Liver (tissue), 9 donors: Measurements from ENCODE around the gene FSIP1. TPM values are rescaled to one million over a fixed set of nuclear protein-coding genes. Genes with fewer than 3 reads are reported as not detected.

ENCODE experiments used
- DNase-seq: peaks from one replicate; pipeline ENCODE4 v3.0.0-alpha.2; 2017; ENCODE audit warnings: low spot score
- H3K27ac ChIP-seq, 2 donors: one replicate each; pipeline ENCODE4 v1.7.0; 2013; ENCODE audit warnings: inconsistent platforms in 2 of 2, low read length in 2 of 2, control low read depth in 1 of 2, low read depth in 1 of 2, mild to moderate bottlenecking in 1 of 2
- H3K27me3 ChIP-seq, 4 donors: one replicate each; pipeline versions ENCODE4 v1.6.1 to v1.7.0; 2013; ENCODE audit warnings: low read length in 3 of 4, inconsistent platforms in 1 of 4, mild to moderate bottlenecking in 1 of 4, moderate library complexity in 1 of 4; ENCODE audit not compliant: control insufficient read depth in 4 of 4, insufficient read depth in 4 of 4
- H3K36me3 ChIP-seq, 4 donors: one replicate each; pipeline versions ENCODE4 v1.6.1 to v1.7.0; 2013; ENCODE audit warnings: low read length in 3 of 4, mild to moderate bottlenecking in 3 of 4, low read depth in 1 of 4, moderate library complexity in 1 of 4; ENCODE audit not compliant: control insufficient read depth in 4 of 4, insufficient read depth in 3 of 4
- H3K4me1 ChIP-seq, 4 donors: one replicate each; pipeline versions ENCODE4 v1.6.1 to v1.7.0; 2013; ENCODE audit warnings: low read length in 3 of 4, mild to moderate bottlenecking in 3 of 4, moderate library complexity in 1 of 4; ENCODE audit not compliant: control insufficient read depth in 4 of 4, insufficient read depth in 4 of 4
- H3K4me3 ChIP-seq, 3 donors: one replicate each; pipeline versions ENCODE4 v1.6.1 to v1.7.0; 2013; ENCODE audit warnings: low read length in 3 of 3, control low read depth in 1 of 3, low read depth in 1 of 3, mild to moderate bottlenecking in 1 of 3
- H3K9ac ChIP-seq, 2 donors: one replicate each; pipeline ENCODE4 v1.7.0; 2013; ENCODE audit warnings: low read length in 2 of 2, mild to moderate bottlenecking in 2 of 2, moderate library complexity in 2 of 2, control low read depth in 1 of 2, low read depth in 1 of 2
- H3K9me3 ChIP-seq, 4 donors: one replicate each; pipeline versions ENCODE4 v1.6.1 to v1.7.0; 2013; ENCODE audit warnings: low read length in 3 of 4; ENCODE audit not compliant: control insufficient read depth in 4 of 4
- ATF3 ChIP-seq: IDR thresholded peaks from 2 replicates; pipeline ENCODE4 v1.6.1; 2016; ENCODE audit warnings: antibody characterized with exemption
- EGR1 ChIP-seq, 2 donors: IDR thresholded peaks; 2 replicates each; pipeline ENCODE4 v1.6.1; 2016 to 2018; ENCODE audit warnings: antibody characterized with exemption in 2 of 2, low read depth in 2 of 2
- FOXA2 ChIP-seq: IDR thresholded peaks from 2 replicates; pipeline ENCODE4 v1.6.1; 2016; ENCODE audit warnings: antibody characterized with exemption
- GABPA ChIP-seq, 2 donors: IDR thresholded peaks in 1 of 2; conservative IDR thresholded peaks in 1 of 2; 2 replicates each; pipeline ENCODE4 v1.6.1; 2016; ENCODE audit warnings: antibody characterized with exemption in 2 of 2, mild to moderate bottlenecking in 1 of 2, moderate library complexity in 1 of 2
- HNF4A ChIP-seq, 2 donors: conservative IDR thresholded peaks; 2 replicates each; pipeline ENCODE4 v1.6.1; 2016; ENCODE audit warnings: antibody characterized with exemption in 2 of 2, mild to moderate bottlenecking in 2 of 2
- HNF4G ChIP-seq: IDR thresholded peaks from 2 replicates; pipeline ENCODE4 v1.6.1; 2016; ENCODE audit warnings: antibody characterized with exemption
- JUND ChIP-seq, 2 donors: IDR thresholded peaks; 2 replicates each; pipeline ENCODE4 v1.6.1; 2016; ENCODE audit warnings: antibody characterized with exemption in 2 of 2
- MAX ChIP-seq: IDR thresholded peaks from 2 replicates; pipeline ENCODE4 v1.6.1; 2016; ENCODE audit warnings: antibody characterized with exemption
- RAD21 ChIP-seq, 2 donors: IDR thresholded peaks; 2 replicates each; pipeline ENCODE4 v1.6.1; 2016; ENCODE audit warnings: antibody characterized with exemption in 2 of 2, mild to moderate bottlenecking in 2 of 2
- REST ChIP-seq: IDR thresholded peaks from 2 replicates; pipeline ENCODE4 v1.6.1; 2016; ENCODE audit warnings: antibody characterized with exemption, mild to moderate bottlenecking
- RXRA ChIP-seq, 2 donors: IDR thresholded peaks; 2 replicates each; pipeline ENCODE4 v1.6.1; 2017 to 2018; ENCODE audit warnings: antibody characterized with exemption in 2 of 2, mild to moderate bottlenecking in 1 of 2
- SP1 ChIP-seq: IDR thresholded peaks from 2 replicates; pipeline ENCODE4 v1.6.1; 2018; ENCODE audit warnings: antibody characterized with exemption, mild to moderate bottlenecking
- TAF1 ChIP-seq: conservative IDR thresholded peaks from 2 replicates; pipeline ENCODE4 v1.6.1; 2016; ENCODE audit warnings: antibody characterized with exemption, mild to moderate bottlenecking
- YY1 ChIP-seq: IDR thresholded peaks from 2 replicates; pipeline ENCODE4 v1.6.1; 2016; ENCODE audit warnings: antibody characterized with exemption, mild to moderate bottlenecking
- ZBTB33 ChIP-seq: IDR thresholded peaks from 2 replicates; pipeline ENCODE4 v1.6.1; 2016; ENCODE audit warnings: antibody characterized with exemption
- WGBS: extraction: QIAGEN DNeasy Blood & Tissue Kit; methylation state at CpG from one replicate; pipeline ENCODE4 v1.1.7; 2013; 5-methylcytosine and 5-hydroxymethylcytosine counted together
- polyA plus RNA-seq, 2 donors: library from polyadenylated mRNA; stranded (reverse) in 1 of 2; unstranded in 1 of 2; fragments of 200-250 nt in 1 of 2; fragments of >200 nt in 1 of 2; fragmentation: Nextera tagmentation in 1 of 2; extraction: Ambion mirVana in 1 of 2; gene quantifications; one replicate each; pipeline versions ENCODE4 v1.2.1 to v1.2.3, GENCODE V29; 2013 to 2015
- total RNA-seq, 2 donors: library from RNA; depleted of rRNA; stranded (reverse); fragments of >200 nt; gene quantifications; one replicate each; pipeline ENCODE4 v1.2.3, GENCODE V29; 2014
- donor health status: healthy.
- donor health status: healthy.
- donor health status: healthy.
- donor health status: healthy.
- donor health status: healthy.

FSIP1 gene
- total and polyA plus RNA-seq, 4 donors, result 0.05 to 0.29 (median 0.13) TPM

- TF ChIP-seq ZBTB33 (no peak), HNF4G (no peak)
Observed at GRCh38 chr15:39778021-39778420, 4.6 kb downstream of the FSIP1 start (continued).

GRCh38 chr15:39777496-39777895, 5.1 kb downstream of the FSIP1 start:
- no peaks in the 10 kb centered on the region for H3K27me3 ChIP-seq
- H3K9ac ChIP-seq, result no peak overlapping the region
- WGBS, result 86% methylated on average over 4 of the region's 4 CpGs
- peaks cover 0 to 3% (median 0%) of the 10 kb centered on the region in 4 donors for H3K4me1 ChIP-seq
- H3K9me3 ChIP-seq, result no peaks in the 10 kb centered on the region
- DNase-seq, result no peak
- H3K27ac ChIP-seq, result no peak overlapping the region
- no peak for TF ChIP-seq MAX
- no peak for TF ChIP-seq RAD21 (IDR thresholded peaks at IDR 0.05)
- no peak for TF ChIP-seq ATF3
- TF ChIP-seq REST, result no peak
- TF ChIP-seq GABPA (IDR thresholded peaks at IDR 0.05 in 1 of 2, conservative IDR thresholded peaks at IDR 0.05 in 1 of 2), result no peak
- TF ChIP-seq SP1, result no peak
- TF ChIP-seq YY1, result no peak
- no peak for TF ChIP-seq HNF4A (conservative IDR thresholded peaks at IDR 0.05)
- TF ChIP-seq EGR1 (IDR thresholded peaks at IDR 0.05; ENCODE audit: low read depth in 2 of 2), result no peak
- no peak for TF ChIP-seq JUND (IDR thresholded peaks at IDR 0.05)
- no peak for TF ChIP-seq RXRA (IDR thresholded peaks at IDR 0.05)
- no peak for TF ChIP-seq FOXA2
- no peak for TF ChIP-seq TAF1
- no peaks in the 10 kb centered on the region for H3K36me3 ChIP-seq
- H3K4me3 ChIP-seq, result no peak overlapping the region

GRCh38 chr15:39776068-39776467, 6.6 kb downstream of the FSIP1 start:
- Histone ChIP-seq H3K27me3 (no peaks in the 10 kb centered on the region), H3K36me3 (no peaks in the 10 kb centered on the region), H3K9ac (no peak overlapping the region), H3K4me1 (no peaks in the 10 kb centered on the region), H3K4me3 (no peak overlapping the region), H3K27ac (no peak overlapping the region), H3K9me3 (no peaks in the 10 kb centered on the region)
- WGBS, result 80% methylated on average over 4 of the region's 4 CpGs
- no peak for DNase-seq
- TF ChIP-seq EGR1 (IDR thresholded peaks at IDR 0.05; ENCODE audit: low read depth in 2 of 2), result no peak
- no peak for TF ChIP-seq ATF3
- no peak for TF ChIP-seq HNF4G
- TF ChIP-seq SP1, result no peak
- no peak for TF ChIP-seq REST
- no peak for TF ChIP-seq HNF4A (conservative IDR thresholded peaks at IDR 0.05)
- TF ChIP-seq RAD21 (IDR thresholded peaks at IDR 0.05), result no peak
- TF ChIP-seq GABPA (IDR thresholded peaks at IDR 0.05 in 1 of 2, conservative IDR thresholded peaks at IDR 0.05 in 1 of 2), result no peak
- no peak for TF ChIP-seq FOXA2
- no peak for TF ChIP-seq RXRA (IDR thresholded peaks at IDR 0.05)
- TF ChIP-seq ZBTB33, result no peak
- no peak for TF ChIP-seq MAX
